GM12891 (cell line): ENCODE measurements around the gene CYB5R4.

Experiments used
- PAX5 ChIP-seq: IDR thresholded peaks from 2 replicates; pipeline ENCODE4 v1.6.1; 2011; ENCODE audit warnings: low read length, moderate library complexity, mild to moderate bottlenecking; ENCODE audit not compliant: insufficient read depth, severe bottlenecking
- POLR2A ChIP-seq: IDR thresholded peaks from 2 replicates; pipeline ENCODE4 v1.6.1; 2011; ENCODE audit warnings: low read depth, low read length, control low read depth
- POLR2AphosphoS5 ChIP-seq: IDR thresholded peaks from 2 replicates; pipeline ENCODE4 v1.6.1; 2011; ENCODE audit warnings: low read depth, low read length, control low read depth
- POU2F2 ChIP-seq: IDR thresholded peaks from 2 replicates; pipeline ENCODE4 v1.6.1; 2011; ENCODE audit warnings: low read depth, mild to moderate bottlenecking, control low read depth, low read length, moderate library complexity
- SPI1 ChIP-seq: IDR thresholded peaks from 2 replicates; pipeline ENCODE4 v1.6.1; 2011; ENCODE audit warnings: low read depth, low read length, control low read depth
- TAF1 ChIP-seq: IDR thresholded peaks from 2 replicates; pipeline ENCODE4 v1.6.1; 2011; ENCODE audit warnings: low read depth, low read length, control low read depth

DNA sequence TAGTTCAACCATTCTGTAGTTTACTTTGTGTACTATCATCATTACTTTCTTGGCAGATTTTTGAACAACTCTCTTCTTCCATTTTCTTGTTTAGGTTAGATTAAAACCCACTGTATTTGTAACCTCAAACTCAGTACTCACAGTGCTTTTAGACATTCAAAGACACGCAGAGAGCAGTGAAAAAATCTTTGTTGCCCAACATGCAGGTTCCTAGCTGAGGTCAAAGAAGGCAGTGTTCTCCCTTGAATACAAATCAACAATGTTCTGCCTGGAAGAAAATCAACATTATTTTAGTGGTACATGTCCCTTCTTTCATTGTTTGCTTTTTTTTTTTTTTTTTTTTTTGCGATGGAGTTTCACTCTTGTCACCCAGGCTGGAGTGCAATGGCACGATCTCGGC, 11.2 kb downstream of the CYB5R4 start:
- no peak for TF ChIP-seq TAF1
- TF ChIP-seq POLR2A = no peak
- no peak for TF ChIP-seq POLR2AphosphoS5
- TF ChIP-seq POU2F2 = no peak
- TF ChIP-seq SPI1 = no peak
- no peak for TF ChIP-seq PAX5
